Right renal pelvis (tissue), 4 donors: Measurements from ENCODE around the gene FAM131B. TPM values are rescaled to one million over a fixed set of nuclear protein-coding genes. Genes with fewer than 3 reads are reported as not detected.
"Not testable (repeated sequence)": the region's sequence is repeated elsewhere in the genome, so short reads cannot be mapped to it uniquely, and the experiment has no call there.

Source experiments
- DNase-seq, 4 donors: peaks; one replicate each; pipeline ENCODE4 v3.0.0-alpha.2; 2013; ENCODE audit warnings: low read depth in 4 of 4, low spot score in 3 of 4, missing footprints in 1 of 4
- polyA plus RNA-seq, 4 donors: library from polyadenylated mRNA; unstranded; fragments of 120-200 nt; gene quantifications; one replicate each; pipeline ENCODE4 v1.2.1, GENCODE V29; 2013; ENCODE audit not compliant: insufficient read length in 4 of 4

Gene FAM131B
- polyA plus RNA-seq = 1 to 10 TPM; 2.1 to 3.0 (median 2.5) TPM

DNA sequence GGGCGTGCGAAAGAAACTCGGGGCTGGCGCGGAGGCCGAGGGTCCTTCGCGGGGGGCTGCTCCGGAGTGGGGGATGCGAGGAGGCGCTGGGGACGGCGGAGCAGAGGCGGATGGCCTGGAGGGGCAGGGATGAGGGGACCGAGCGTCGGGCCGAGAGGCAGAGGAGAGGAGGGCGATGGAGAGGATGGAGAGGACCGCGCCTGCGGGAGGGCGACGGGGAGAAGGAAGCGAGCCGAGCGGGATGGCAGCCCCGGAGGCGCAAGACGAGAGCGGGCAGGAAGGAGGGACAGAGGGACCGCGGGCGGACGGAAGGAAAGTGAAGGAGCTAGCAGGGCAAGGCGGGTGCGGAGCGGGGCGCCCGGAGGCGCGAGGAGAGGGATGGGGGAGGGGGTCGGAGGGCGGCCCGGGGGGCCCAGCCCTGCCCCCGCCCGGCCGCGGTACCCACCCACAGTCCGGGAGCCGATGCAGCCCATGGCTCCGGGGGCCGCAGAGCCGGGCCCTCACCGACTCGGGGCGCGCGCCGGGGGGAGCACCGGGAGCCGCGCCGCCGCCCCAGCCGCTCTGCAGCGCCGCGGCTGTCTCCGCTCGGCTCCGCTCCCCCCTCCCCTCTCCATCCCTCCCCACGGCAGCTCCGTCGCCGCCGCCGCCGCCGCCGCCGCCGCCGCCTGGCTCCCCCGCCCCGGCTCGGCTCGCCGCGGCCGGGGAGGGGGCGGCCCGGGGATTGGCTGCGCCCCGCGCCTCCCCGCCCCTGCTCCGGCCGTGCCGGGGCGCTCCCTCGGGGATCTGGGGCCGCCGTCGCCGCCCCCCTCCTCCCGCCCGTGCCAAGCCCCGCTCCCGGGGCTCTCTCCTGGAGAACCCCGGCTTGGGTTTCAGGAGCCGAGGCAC lies at the start of gene FAM131B:
Gene FAM131B, minus strand, starts transcription at position 583 of the 885 bp plus-strand sequence. Its CDS starts 110 bp downstream, at position 473.
- DNase-seq = no peak

DNA sequence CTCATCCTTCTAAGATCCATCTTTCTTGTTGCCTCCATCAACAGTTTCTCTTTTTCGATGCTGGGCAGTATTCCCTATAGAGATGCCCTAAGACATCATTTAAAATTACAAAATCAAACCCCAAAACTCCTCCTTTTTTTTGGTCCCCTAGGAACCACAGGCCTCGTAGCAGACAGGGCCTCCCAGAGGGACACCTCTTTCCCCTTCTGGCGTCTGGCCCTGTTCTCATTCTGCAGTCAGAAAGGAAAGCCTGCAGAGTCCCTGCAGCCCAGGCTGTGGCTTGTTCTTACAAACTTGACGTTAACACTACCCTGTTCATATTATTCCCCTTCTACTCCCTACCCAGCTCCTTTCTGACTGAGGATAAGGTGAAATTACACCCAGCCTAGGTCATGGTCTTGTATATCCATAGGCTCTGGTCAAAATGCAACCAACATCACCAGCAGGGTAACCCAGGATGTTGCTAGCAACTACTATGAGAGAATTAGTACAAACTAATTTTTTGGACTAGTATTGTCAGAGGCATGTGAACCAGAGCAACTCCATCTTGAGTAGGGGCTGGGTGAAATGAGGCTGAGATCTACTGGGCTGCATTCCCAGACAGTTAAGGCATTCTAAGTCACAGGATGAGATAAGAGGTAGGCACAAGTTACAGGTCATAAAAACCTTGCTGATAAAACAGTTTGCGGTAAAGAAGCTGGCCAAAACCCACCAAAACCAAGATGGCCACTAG lies 49.6 kb upstream of the FAM131B start:
- no peak for DNase-seq

DNA sequence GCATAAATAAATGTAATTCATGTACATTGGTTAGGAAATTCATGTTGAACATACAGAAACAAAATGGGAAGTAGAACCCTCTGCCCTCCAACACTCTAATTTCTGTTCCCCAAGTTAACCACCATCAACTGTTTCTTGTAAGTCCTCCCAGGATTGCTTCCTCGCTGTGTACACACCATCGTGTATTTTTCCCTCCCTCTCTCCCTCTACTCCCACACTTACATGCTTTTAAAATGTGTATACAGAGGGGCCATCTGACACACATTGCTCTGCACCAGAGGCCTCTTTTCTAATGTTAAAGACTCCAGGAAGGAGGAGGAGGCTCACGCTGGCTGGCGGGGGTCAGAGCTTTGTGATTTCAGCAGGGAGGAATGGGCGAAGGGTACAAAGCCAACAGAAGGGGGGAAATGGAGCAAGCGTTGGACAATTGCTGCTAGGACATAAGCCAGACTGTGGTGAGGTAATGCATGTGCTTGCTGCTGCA lies 48.0 kb upstream of the FAM131B start:
- DNase-seq = no peak

DNA sequence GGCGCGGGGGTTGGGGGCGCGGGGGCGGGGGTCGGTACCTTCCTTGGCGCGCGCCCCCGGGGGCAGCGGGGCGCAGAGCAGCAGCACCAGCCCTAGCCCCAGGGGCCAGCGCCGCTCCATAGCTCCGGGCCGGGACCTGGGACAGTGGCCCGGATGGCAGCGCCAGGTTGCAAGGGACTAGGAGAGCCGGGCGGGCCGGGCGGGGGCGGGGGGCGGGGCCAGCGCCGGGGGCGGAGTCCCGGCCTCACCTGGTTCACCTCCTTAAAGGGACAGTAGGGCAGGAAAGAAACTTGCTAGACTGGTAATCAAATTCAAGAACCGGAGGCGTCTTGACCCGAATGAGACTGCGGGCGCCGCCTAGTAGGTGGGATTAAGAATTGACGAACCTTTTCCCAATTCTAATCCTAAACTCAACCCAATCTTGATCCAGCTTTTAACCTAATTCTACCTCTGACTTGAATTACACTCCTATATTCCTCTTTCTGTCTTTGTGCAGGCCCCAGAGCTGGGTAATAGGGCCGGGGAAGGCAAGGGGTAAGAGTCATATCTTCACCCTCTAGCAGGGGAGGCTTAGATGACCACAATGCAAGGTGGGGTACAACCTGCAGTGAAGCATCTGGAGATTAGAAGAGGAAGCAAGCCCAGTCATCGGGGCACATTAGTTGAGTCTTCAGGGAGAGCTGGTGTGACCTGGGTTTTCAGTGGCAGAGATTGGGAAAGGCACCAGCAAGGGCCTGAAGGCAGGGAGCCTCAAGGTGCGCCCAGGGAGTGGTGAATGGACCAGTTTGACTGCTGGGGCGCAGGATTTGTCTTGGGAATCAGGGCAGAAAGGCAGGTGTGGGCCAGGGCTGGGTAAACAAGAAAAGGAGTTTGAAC lies 46.4 kb upstream of the FAM131B start, which contains the start of gene EPHA1:
Gene EPHA1, minus strand, starts transcription at position 171 of the 876 bp plus-strand sequence. Its CDS starts 51 bp downstream, at position 120.
- no peak for DNase-seq

DNA sequence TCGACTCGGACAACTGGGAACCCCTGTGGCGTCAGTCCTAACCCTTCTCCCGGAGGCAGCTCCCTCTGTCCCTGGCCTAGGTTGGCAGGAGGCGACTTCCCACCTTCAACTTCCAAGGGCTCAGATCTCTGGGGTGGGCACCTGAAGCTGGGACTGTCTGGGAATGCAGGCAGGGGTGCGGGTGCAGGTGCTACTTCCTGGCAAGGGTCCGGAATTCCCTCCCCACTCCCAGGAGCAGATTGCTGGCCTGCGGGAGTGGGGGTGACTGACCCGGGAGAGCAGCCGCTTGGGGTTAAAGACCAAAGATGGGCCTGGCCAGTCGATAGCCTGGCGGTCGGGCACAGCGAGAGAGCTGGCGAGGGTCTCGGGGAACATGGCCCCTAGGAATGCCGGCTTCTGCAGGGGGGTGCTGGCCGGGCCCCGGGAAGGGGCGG lies 45.8 kb upstream of the FAM131B start:
- DNase-seq = no peak

DNA sequence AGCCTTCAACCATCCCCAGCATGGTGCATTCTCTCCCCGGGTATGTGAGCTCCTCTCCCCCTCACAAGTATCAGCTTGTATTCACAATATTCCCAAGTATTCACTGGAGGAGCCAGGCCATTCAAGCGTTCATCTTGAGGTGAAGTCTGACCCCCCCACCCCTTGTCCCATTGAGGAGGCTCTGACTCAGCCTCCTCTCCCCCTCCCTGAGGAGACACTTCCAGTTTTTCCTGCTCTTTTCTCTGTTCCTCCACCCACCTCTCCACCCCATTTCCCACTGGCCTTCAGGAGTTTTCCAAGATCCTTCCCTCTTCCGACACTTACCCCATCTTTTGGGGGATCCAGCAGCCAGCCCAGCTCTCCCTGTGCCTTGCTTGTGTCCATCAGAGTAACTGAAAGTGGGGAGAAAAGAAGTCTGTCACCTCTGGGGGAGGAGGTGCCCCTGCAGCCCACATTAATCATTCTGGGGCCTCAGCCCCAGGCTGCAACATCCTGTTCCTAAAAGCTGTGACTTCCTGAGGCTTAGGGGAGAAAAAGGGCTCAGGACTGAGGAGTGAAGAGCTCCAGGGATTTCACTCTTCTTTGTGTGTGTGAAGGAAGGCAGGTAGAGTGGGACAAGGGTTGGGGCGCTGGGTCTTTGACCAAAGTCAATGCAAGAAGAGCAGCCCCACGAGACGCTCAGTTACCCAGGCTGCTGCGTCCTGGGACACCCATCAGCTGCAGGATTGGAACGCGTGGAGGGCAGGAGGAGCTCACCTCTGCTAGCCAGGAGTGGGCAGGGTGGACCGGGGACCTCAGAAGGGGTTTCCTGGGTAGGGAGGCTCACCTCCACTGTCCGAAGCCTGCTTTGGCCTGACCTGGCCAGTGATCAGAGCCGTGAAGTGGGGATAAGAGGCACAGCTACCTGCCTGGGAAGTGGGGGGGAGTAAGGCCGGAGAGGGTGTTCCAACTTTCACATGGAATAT lies 45.1 kb upstream of the FAM131B start:
- DNase-seq = no peak

DNA sequence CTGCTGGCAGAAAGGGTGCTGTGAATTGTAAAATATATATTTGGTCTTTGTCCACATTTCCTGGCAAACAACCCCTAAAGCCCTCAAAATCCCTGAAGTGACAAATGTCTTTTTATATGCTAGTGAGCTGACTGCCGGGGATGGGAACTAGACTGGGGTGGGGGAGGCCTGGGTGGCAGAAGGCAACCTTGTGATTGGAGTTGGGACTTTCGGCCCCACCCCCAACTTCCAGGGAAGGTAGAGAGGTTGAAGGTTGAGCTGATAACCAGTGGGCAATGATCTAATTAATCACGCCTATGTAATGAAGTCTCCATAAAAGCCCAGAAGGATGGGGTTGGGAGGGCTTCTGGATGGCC lies 43.5 kb upstream of the FAM131B start:
- no peak for DNase-seq

DNA sequence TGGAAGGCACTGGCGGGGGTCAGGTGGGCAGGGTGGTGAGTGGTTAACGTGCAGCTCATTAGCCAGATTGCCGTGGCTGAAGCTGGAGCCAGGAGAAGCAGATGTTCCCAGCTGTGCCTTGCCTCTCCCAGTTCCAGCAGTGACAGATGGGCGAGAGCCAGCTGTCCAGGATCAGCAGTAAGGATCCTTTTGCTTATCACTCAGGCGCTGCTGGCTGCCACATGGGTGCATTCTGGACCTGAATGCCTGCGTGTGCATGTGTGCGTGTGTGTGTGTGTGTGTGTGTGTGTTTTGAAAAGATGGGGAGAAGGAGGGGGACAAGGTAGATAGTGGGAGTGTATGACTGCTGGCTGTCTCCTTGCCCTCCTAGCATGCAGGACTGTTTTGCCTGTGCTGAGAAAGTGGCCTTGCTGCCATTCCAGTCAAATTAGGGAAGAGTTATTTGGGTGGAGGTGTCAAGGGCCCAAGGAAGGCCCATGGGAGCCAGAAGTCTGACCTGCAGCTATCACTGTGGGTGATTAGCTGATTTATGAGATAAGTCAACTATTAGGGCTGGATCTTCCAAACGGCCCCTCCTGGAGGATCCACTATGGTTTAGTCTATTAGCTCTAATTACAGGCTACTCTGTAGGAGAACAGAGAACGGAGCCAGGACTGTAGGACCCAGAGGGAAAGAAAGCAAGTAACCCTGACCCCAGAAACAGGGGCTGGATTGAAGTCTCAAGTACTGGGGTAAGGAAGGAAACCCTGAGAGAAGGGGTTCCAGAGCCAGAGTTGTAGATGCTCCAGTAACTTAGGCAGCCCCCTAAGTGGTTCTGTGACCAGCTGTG lies 42.9 kb upstream of the FAM131B start:
- peak in 1 of 4 donors; percentile 61 for DNase-seq

DNA sequence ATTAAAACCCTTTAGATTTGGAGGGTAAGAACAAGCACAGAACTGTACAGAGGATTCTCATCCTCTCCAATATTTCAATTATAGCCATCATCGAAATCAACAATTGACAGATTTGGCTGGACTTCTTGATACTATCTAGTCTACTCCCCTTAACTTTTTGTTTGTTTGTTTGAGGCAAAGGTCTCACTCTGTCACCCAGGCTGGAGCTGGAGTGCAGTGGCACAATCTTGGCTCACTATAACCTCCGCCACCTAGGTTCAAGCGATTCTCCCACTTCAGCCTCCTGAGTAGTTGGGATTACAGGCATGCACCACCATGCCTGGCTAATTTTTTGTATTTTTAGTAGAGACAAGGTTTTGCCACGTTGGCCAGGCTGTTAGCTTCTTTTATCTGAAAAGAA lies 39.7 kb upstream of the FAM131B start:
- not testable (repeated sequence) for DNase-seq

DNA sequence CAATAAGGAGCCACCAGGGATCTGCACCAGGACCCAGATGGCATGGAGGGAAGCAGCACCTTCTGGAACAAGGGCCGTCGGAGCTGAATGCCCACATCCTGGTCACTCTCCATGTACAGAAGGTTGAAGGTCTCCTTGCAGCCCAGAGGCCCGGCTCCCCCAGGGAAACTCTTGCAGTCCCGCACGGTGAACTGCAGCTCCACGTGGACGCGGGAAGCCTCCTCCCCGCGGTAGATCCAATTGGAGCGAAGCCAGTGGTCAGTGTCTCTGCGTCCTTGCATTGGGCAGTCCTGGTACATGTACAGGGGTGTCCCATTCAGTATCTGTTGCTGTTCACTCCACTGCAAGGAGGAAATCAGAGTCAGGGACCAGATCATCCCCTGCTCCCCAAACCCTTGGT lies 38.8 kb upstream of the FAM131B start:
- DNase-seq = no peak

DNA sequence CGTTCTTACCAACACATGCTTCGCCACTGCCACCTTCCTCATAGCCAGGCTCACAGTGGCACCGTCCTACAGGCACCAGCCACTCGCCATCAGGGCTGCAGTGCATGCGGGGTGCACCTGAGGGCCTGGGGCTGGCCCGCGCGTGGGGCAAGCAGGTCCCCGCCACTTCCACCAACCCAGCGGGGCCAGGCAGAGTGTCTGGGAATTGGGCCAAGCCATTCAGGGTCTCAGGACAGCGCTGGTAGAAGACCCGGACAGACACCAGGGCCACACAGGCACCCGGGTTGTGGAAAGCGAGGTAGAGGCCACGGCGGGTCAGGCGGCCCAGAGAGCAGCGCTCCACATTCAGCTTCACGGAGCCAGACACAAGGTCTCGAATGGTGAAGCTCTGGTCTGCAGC lies 37.1 kb upstream of the FAM131B start:
- no peak for DNase-seq

DNA sequence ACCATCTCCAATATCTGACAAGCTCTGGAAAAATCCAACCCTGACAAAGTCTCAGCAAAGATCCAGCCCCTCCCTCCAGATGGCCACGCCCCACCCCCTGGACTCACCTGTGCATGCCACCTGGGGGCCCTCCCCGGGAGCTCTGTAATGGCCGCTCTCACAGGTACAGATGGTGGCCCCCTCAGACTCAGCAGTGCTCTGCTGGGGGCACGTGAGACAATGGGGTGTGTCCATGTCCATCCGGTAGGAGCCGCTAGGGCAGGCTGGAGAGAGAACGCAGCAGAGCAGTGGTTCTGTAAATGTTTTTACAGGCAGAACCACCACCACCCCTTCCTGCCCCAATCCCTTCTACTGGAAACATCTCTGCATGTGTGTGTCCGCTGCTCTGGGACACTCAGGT lies 36.6 kb upstream of the FAM131B start:
- DNase-seq = no peak

DNA sequence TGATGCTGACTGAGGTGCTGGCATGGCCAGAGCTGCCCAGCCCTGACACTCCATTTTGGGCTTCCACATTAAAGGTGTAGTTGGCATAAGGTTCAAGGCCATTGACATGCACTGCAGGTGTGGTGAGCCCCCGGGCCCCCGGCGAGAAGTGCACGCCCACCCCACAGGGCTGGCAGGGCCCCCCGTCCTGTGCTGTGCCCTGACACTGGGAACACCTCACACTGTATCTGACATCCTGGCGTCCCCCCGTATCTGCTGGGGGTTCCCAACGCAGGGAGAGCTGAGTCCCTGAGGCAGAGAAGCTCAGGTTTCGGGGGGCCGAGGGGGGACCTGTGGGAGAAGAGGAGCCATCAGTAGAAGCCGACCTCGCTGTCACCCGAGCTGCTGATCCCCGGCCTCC lies 36.1 kb upstream of the FAM131B start:
- no peak for DNase-seq

DNA sequence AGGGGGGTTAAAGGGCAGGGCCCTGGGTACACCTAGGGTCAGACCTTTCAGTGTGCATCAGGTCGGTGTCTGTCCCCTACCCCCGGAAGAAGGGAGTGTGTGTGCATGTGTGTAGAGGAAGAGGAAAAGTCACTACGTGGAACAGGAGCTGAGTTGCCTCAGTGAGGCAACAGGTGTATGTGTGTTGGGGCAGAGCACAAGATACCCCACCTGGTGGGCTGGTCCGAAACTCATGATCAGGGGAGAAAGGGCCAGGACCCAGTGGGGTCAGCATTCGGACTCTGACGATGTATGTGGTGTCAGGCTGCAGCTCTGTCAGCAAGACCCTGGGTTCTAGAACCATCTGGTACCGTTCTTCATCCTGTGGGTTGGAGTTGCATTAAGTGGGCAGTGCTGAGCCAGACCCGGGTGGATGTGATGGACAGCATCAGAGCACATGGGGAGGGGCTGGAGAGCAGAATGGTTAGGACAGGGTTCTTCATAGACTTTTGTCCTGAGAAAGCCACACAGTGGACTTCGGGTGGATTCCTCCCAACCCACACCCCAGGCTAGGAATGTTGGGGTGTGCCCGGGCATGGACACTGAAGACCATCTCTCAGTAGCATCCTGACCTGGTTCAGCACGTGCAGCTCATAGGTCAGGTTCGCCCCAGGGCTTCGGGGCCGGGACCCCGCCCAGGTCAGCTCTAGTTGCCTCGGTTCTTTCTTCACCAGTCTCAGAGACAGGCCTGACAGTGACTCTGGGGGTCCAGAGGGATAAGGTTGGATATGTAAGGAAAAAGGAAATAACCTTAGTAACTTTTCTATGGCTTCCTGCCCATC lies 35.4 kb upstream of the FAM131B start:
- DNase-seq = no peak

DNA sequence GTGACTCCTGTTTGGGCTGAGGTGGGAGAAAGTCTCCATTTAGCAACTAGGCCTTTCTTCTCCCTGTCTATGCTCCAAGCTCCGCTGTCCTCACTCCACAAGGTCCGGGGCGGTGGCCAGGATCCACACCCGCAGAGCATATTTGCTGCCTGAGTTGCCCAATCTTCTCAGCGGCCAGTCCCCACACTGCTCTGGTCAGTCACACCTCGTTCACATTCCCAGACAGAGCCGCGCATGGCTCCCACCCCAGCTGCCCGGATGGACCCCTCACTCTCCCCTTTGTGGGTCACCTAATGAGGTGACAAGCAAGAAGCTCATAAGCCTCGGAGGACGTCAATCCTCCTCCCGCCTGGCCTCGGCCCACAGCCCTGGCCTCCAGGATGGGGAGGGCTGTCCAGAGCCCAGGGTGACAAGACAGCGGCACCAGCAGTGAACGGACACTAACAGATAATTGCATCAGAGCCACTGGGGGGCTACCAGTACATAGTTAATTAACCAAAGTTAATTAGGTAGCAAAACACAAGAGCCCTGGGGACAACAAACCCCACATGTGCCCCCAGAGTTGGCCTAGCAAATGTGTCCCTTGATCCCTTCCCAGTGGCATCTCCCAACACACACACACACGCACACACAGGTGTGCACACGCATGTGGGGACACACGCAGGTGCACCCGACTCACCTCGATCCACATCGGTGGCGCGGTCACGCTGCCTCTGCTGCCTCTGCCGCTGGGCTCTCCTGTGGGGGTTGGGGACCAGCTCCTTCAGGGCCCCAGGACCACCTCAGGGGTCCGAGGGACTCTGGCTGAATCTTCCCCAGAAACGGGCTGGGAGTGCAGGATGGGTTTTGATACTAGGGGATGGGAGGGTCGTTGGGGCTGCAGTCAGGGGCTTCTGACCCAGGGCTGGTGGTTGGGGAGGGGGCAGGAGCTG lies 34.4 kb upstream of the FAM131B start:
- no peak for DNase-seq

DNA sequence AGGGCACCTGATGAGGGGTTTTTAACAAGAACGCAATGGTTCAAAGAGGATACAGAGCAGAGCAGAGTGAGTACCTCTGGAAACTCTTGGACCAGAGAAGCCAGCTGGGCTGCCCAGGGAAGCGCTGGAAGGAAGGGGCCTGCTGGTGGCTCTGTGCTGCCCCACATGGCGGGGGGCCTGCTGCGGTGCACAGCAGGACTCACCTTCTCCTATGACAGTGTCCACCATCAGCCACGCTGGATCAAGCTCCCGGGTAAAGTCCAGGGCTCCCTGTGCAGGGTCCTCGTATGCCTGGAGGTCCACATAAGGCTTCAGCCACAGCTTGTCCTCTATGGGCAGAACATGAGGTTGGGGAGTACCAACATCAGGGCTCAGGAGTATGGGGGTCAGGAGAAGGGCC lies 33.7 kb upstream of the FAM131B start:
- no peak for DNase-seq
